ENCODE data around the gene GLB1L2.

GLB1L2 gene

GRCh38 chr11:134386945-134387344 is 55.2 kb downstream of the GLB1L2 start:
- ChIA-PET CTCF (interaction anchor here (0.7 kb wide), 1 partner anchor 13 kb away, joined by 3 read pairs; no protein-coding TSS in a partner anchor), POLR2A (ENCODE audit: low non-redundant PET) (no interaction called here)
- TF ChIP-seq CTCF (conservative IDR thresholded peaks at IDR 0.05; ENCODE audit: low read depth): no peak

GRCh38 chr11:134387501-134387900 is 55.7 kb downstream of the GLB1L2 start:
- ChIA-PET POLR2A (ENCODE audit: low non-redundant PET) (no interaction called here), CTCF (interaction anchor here (0.7 kb wide), 1 partner anchor 13 kb away, joined by 3 read pairs; no protein-coding TSS in a partner anchor)
- DNase-seq (ENCODE audit: low spot score): no peak
- TF ChIP-seq CTCF (conservative IDR thresholded peaks at IDR 0.05; ENCODE audit: low read depth): no peak
- H3K27ac ChIP-seq: no peak overlapping the region

More at GRCh38 chr11:134386945-134387344, 55.2 kb downstream of the GLB1L2 start:
- no peak for DNase-seq (ENCODE audit: low spot score)
- H3K27ac ChIP-seq: no peak overlapping the region

GRCh38 chr11:134388590-134388989 is 56.8 kb downstream of the GLB1L2 start:
- no peak for DNase-seq (ENCODE audit: low spot score)
- TF ChIP-seq CTCF (conservative IDR thresholded peaks at IDR 0.05; ENCODE audit: low read depth): no peak
- no peak overlapping the region for H3K27ac ChIP-seq
- CTCF ChIA-PET: interaction anchor here (0.7 kb wide), 1 partner anchor 16 kb away, joined by 3 read pairs; no protein-coding TSS in a partner anchor
- POLR2A ChIA-PET (ENCODE audit: low non-redundant PET): no interaction called here

- no peak for DNase-seq (ENCODE audit: low spot score)
- H3K27ac ChIP-seq: no peak overlapping the region
- TF ChIP-seq CTCF (conservative IDR thresholded peaks at IDR 0.05; ENCODE audit: low read depth): no peak
- CTCF ChIA-PET: no interaction called here
- POLR2A ChIA-PET (ENCODE audit: low non-redundant PET): no interaction called here
Measured at GRCh38 chr11:134389464-134390180, 57.8 kb downstream of the GLB1L2 start.

- ChIA-PET CTCF (interaction anchor here (0.5 kb wide), 1 partner anchor 248 kb away, joined by 3 read pairs; no protein-coding TSS in a partner anchor), POLR2A (ENCODE audit: low non-redundant PET) (no interaction called here)
- DNase-seq (ENCODE audit: low spot score): no peak
- TF ChIP-seq CTCF (conservative IDR thresholded peaks at IDR 0.05; ENCODE audit: low read depth): no peak
- H3K27ac ChIP-seq: no peak overlapping the region
Measured at GRCh38 chr11:134390706-134391569, 59.1 kb downstream of the GLB1L2 start.

DNA sequence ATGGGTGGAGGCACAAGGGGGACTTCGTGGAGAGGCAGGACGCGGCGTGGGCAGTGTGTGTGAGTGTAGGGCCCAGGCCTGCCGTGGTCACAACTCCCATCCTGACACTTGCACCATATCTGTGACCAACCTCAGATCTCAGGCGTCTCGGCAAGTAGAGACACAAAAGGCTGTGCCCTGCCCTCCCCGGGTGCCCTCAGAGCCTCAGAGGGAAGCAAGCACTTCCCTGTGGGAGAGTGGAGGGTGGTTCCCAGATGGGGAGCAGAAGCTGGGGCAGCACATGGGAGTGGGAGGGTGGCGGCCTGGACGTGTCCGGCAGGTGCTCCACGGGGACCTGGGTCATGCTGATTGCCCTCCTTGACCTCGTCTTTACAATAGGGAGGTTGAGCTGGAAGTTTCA is 59.9 kb downstream of the GLB1L2 start:
- ChIA-PET CTCF (no interaction called here), POLR2A (ENCODE audit: low non-redundant PET) (interaction anchor here (0.5 kb wide), 1 partner anchor 10 kb away, joined by 4 read pairs; no protein-coding TSS in a partner anchor)
- no peak for DNase-seq (ENCODE audit: low spot score)
- TF ChIP-seq CTCF (conservative IDR thresholded peaks at IDR 0.05; ENCODE audit: low read depth): no peak
- H3K27ac ChIP-seq: no peak overlapping the region
